Cardiac fibroblast (primary cell): ENCODE measurements around the gene TMEM138.

Experiments used
- DNase-seq, 2 donors: peaks; one replicate each; pipeline versions ENCODE4 v3.0.0 to v3.0.0-alpha.2; 2010; ENCODE audit warnings: low read depth in 2 of 2
- H3K4me3 ChIP-seq, 2 donors: replicated peaks in 1 of 2; 1 replicate in 1 of 2; 2 replicates in 1 of 2; pipeline ENCODE4 v1.5.1; 2011; ENCODE audit warnings: low read depth in 2 of 2, low read length in 2 of 2, mild to moderate bottlenecking in 2 of 2, moderate library complexity in 1 of 2
- CTCF ChIP-seq: IDR thresholded peaks from one replicate; pipeline ENCODE4 v1.5.1; 2011; ENCODE audit warnings: low read depth, mild to moderate bottlenecking, low read length, inconsistent platforms

TMEM138 gene

GRCh38 chr11:61354208-61354607, 8.0 kb upstream of the TMEM138 start:
- H3K4me3 ChIP-seq, result no peak overlapping the region
- no peak for TF ChIP-seq CTCF

GRCh38 chr11:61356706-61357105, 5.5 kb upstream of the TMEM138 start:
- H3K4me3 ChIP-seq, result no peak overlapping the region
- no peak for TF ChIP-seq CTCF
- no peak for DNase-seq

More at GRCh38 chr11:61354208-61354607, 8.0 kb upstream of the TMEM138 start:
- no peak for DNase-seq

GRCh38 chr11:61357233-61357893, 4.8 kb upstream of the TMEM138 start:
- no peak overlapping the region for H3K4me3 ChIP-seq
- no peak for TF ChIP-seq CTCF

GRCh38 chr11:61357894-61358239, 4.3 kb upstream of the TMEM138 start:
- H3K4me3 ChIP-seq, result no peak overlapping the region
- DNase-seq, result no peak
- no peak for TF ChIP-seq CTCF

More at GRCh38 chr11:61357233-61357893, 4.8 kb upstream of the TMEM138 start:
- DNase-seq, result no peak

- no peak for TF ChIP-seq CTCF
- H3K4me3 ChIP-seq, result no peak overlapping the region
- no peak for DNase-seq
Observed at GRCh38 chr11:61358566-61358965, 3.6 kb upstream of the TMEM138 start.

GRCh38 chr11:61359516-61359915, 2.7 kb upstream of the TMEM138 start:
- no peak for DNase-seq
- H3K4me3 ChIP-seq, result no peak overlapping the region
- no peak for TF ChIP-seq CTCF

GRCh38 chr11:61361237-61361740, 885 bp upstream of the TMEM138 start:
- DNase-seq, result no peak
- H3K4me3 ChIP-seq, result peak overlapping the region; percentile 75 to 89
- TF ChIP-seq CTCF, result no peak
